ENCODE results near the gene KRT2. TPM values are rescaled to one million over a fixed set of nuclear protein-coding genes. Genes with fewer than 3 reads are reported as not detected.

Gene KRT2
- total RNA-seq, 1 experiment from 2014 or later, result not detected

DNA sequence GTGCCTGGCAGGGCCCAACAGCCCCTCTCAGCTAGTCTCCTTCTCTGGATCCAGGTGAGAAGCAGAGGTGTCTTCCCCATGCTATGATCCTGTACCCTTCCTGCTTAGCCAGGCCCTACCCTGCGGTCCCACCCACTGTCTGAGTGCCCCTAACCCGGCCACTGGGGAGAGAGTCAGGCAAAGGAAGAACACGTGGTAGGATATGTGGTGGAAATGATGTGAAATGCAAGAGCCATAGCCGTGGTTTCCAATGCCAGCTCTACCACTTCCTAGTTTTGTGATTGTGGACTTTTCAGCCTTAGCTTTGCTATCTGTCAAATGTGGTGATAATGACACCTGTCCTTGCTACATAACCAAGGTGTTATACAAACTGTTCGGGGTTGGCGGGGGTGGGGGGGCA is 15.8 kb downstream of the KRT2 start:
- no peak overlapping the region for H2AFZ ChIP-seq
- no peaks in the 10 kb centered on the region for H3K27me3 ChIP-seq (ENCODE audit: insufficient read depth, low read depth)
- H3K79me2 ChIP-seq (ENCODE audit: low read depth), result no peaks in the 10 kb centered on the region
- TF ChIP-seq, protein P1, sequence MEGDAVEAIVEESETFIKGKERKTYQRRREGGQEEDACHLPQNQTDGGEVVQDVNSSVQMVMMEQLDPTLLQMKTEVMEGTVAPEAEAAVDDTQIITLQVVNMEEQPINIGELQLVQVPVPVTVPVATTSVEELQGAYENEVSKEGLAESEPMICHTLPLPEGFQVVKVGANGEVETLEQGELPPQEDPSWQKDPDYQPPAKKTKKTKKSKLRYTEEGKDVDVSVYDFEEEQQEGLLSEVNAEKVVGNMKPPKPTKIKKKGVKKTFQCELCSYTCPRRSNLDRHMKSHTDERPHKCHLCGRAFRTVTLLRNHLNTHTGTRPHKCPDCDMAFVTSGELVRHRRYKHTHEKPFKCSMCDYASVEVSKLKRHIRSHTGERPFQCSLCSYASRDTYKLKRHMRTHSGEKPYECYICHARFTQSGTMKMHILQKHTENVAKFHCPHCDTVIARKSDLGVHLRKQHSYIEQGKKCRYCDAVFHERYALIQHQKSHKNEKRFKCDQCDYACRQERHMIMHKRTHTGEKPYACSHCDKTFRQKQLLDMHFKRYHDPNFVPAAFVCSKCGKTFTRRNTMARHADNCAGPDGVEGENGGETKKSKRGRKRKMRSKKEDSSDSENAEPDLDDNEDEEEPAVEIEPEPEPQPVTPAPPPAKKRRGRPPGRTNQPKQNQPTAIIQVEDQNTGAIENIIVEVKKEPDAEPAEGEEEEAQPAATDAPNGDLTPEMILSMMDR (conservative IDR thresholded peaks at IDR 0.05), result no peak
- no peak for TF ChIP-seq EZH2 (IDR thresholded peaks at IDR 0.05; ENCODE audit: low read depth)
- ChIA-PET POLR2A (ENCODE audit: unreplicated experiment) (no interaction called here), CTCF (no interaction called here)
- H3K36me3 ChIP-seq (ENCODE audit: low read depth), result no peaks in the 10 kb centered on the region
- BruUV-seq (replicated peaks), result no TSS peak
- no peak for DNase-seq
- H3F3A ChIP-seq (ENCODE audit: insufficient read depth, low read depth), result no peaks in the 10 kb centered on the region
- H4K20me1 ChIP-seq (ENCODE audit: insufficient read depth), result no peaks in the 10 kb centered on the region
- no peak overlapping the region for H3K27ac ChIP-seq
- no peaks in the 10 kb centered on the region for H3K9me2 ChIP-seq (ENCODE audit: insufficient read depth)
- H3K4me1 ChIP-seq (replicated peaks; ENCODE audit: insufficient read depth), result no peaks in the 10 kb centered on the region
- H3K9me3 ChIP-seq (ENCODE audit: insufficient read depth, low read depth), result no peaks in the 10 kb centered on the region
- intact Hi-C loops (cut with micrococcal nuclease; ENCODE audit: unreplicated experiment), result no loop called here
- H3K4me2 ChIP-seq, result no peak overlapping the region
- no peak overlapping the region for H3K4me3 ChIP-seq

DNA sequence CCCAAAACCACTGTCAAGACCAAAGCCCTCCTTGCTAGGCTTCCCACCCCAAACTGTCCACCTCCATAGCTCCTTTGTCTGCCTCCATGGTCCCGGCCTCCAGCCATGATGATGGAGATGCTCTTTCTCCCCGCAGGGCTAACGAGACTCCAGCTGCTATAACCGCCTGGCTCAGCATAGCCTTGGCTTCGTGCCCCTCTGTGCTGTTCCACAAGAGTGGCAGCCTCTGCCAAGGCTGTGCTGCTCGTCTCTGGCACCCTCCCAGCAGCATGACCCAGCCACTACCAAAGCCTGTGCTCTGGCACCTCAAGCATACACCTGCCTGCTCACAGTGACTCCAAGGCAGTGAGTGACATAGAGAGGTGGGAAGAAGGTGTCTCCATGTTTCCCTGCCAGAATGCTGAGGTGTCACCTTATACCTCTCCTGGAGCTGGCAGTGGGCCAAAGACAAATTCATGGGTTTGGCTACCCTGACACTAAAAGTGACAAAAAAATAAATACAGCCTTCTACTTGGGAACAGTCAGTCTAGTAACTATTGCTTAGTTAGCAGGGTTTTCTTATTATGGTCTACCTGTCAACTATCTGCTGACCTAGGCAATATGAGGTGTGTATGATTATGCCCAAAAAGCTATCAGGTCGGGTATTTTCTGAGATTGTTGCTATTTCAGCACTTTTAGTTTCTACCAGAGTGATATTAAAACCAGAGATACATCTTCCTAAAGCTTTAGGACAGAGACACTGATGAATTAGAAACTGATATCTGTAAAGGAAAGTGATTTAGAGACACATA is 17.6 kb downstream of the KRT2 start:
- POLR2A ChIA-PET (ENCODE audit: unreplicated experiment), result interaction anchor here (0.6 kb wide), 1 partner anchor 642 kb away, joined by 4 read pairs; no protein-coding TSS in a partner anchor
- no TSS peak for BruUV-seq (replicated peaks)

GRCh38 chr12:52633383-52633782 is 18.6 kb downstream of the KRT2 start:
- BruUV-seq (replicated peaks), result no TSS peak
- H3K4me2 ChIP-seq, result no peak overlapping the region
- H3K9me3 ChIP-seq (ENCODE audit: insufficient read depth, low read depth), result no peaks in the 10 kb centered on the region
- no peaks in the 10 kb centered on the region for H3K9me2 ChIP-seq (ENCODE audit: insufficient read depth)
- no peaks in the 10 kb centered on the region for H3F3A ChIP-seq (ENCODE audit: insufficient read depth, low read depth)
- no peak overlapping the region for H2AFZ ChIP-seq
- TF ChIP-seq, protein P1 (conservative IDR thresholded peaks at IDR 0.05), result no peak
- TF ChIP-seq EZH2 (IDR thresholded peaks at IDR 0.05; ENCODE audit: low read depth), result no peak
- intact Hi-C loops (cut with micrococcal nuclease; ENCODE audit: unreplicated experiment), result no loop called here
- no peaks in the 10 kb centered on the region for H3K4me1 ChIP-seq (replicated peaks; ENCODE audit: insufficient read depth)
- no peaks in the 10 kb centered on the region for H4K20me1 ChIP-seq (ENCODE audit: insufficient read depth)
- H3K36me3 ChIP-seq (ENCODE audit: low read depth), result no peaks in the 10 kb centered on the region
- ChIA-PET POLR2A (ENCODE audit: unreplicated experiment) (no interaction called here), CTCF (no interaction called here)
- no peaks in the 10 kb centered on the region for H3K79me2 ChIP-seq (ENCODE audit: low read depth)
- no peaks in the 10 kb centered on the region for H3K27me3 ChIP-seq (ENCODE audit: insufficient read depth, low read depth)
- H3K27ac ChIP-seq, result no peak overlapping the region
- no peak overlapping the region for H3K4me3 ChIP-seq
- no peak for DNase-seq

More for the DNA sequence above, 17.6 kb downstream of the KRT2 start:
- Histone ChIP-seq H3K79me2 (ENCODE audit: low read depth) (no peaks in the 10 kb centered on the region), H3K27me3 (ENCODE audit: insufficient read depth, low read depth) (no peaks in the 10 kb centered on the region), H3K4me2 (no peak overlapping the region), H4K20me1 (ENCODE audit: insufficient read depth) (no peaks in the 10 kb centered on the region), H3K4me1 (replicated peaks; ENCODE audit: insufficient read depth) (no peaks in the 10 kb centered on the region), H3K27ac (no peak overlapping the region), H3K36me3 (ENCODE audit: low read depth) (no peaks in the 10 kb centered on the region), H3K4me3 (no peak overlapping the region), H3K9me2 (ENCODE audit: insufficient read depth) (no peaks in the 10 kb centered on the region), H3F3A (ENCODE audit: insufficient read depth, low read depth) (no peaks in the 10 kb centered on the region), H3K9me3 (ENCODE audit: insufficient read depth, low read depth) (no peaks in the 10 kb centered on the region), H2AFZ (no peak overlapping the region)
- no peak for TF ChIP-seq EZH2 (IDR thresholded peaks at IDR 0.05; ENCODE audit: low read depth)
- TF ChIP-seq, protein P1 (conservative IDR thresholded peaks at IDR 0.05), result no peak
- CTCF ChIA-PET, result interaction anchor here (0.7 kb wide), 1 partner anchor 181 kb away, joined by 3 read pairs; no protein-coding TSS in a partner anchor
- no peak for DNase-seq
- intact Hi-C loops (cut with micrococcal nuclease; ENCODE audit: unreplicated experiment), result no loop called here
